ENCODE data around the gene EPG5.

EPG5 gene

GRCh38 chr18:46007165-46007564 lies 40.0 kb upstream of the EPG5 start:
- Histone ChIP-seq H3K27ac (ENCODE audit: insufficient read depth in 1 of 2, low read depth in 1 of 2, low read length in 2 of 2, poor library complexity in 1 of 2, severe bottlenecking in 2 of 2) (no peak overlapping the region), H3K9me3 (ENCODE audit: control extremely low read depth in 1 of 5, control insufficient read depth in 4 of 5, insufficient read depth in 2 of 5, low read depth in 1 of 5, low read length in 4 of 5) (peaks cover 0 to 8% (median 7%) of the 10 kb centered on the region in 5 experiments), H3K27me3 (replicated peaks in 2 of 5; ENCODE audit: control insufficient read depth in 4 of 5, insufficient read depth in 5 of 5, low read length in 4 of 5) (no peaks in the 10 kb centered on the region), H3K4me1 (ENCODE audit: control extremely low read depth in 1 of 4, control insufficient read depth in 4 of 4, insufficient read depth in 4 of 4, low read length in 3 of 4) (peaks cover 13 to 32% (median 22%) of the 10 kb centered on the region in 4 experiments), H3K36me3 (ENCODE audit: control insufficient read depth in 4 of 4, insufficient read depth in 4 of 4, low read length in 3 of 4) (peaks cover 0 to 56% (median 14%) of the 10 kb centered on the region in 4 experiments), H3K4me3 (ENCODE audit: control insufficient read depth in 1 of 7, extremely low read depth in 1 of 7, insufficient read depth in 4 of 7, low read depth in 2 of 7, low read length in 6 of 7) (no peak overlapping the region)
- WGBS (ENCODE audit: insufficient coverage): 100% methylated on average over 4 of the region's 5 CpGs
- POLR2A ChIA-PET: interaction anchor here (0.6 kb wide), 1 partner anchor 54 kb away, joined by 3 read pairs; no protein-coding TSS in a partner anchor
- CTCF ChIA-PET: interaction anchor here (1.4 kb wide), 2 partner anchors 11 to 66 kb away, joined by 5 to 6 read pairs; no protein-coding TSS in a partner anchor
- DNase-seq: no peak

DNA sequence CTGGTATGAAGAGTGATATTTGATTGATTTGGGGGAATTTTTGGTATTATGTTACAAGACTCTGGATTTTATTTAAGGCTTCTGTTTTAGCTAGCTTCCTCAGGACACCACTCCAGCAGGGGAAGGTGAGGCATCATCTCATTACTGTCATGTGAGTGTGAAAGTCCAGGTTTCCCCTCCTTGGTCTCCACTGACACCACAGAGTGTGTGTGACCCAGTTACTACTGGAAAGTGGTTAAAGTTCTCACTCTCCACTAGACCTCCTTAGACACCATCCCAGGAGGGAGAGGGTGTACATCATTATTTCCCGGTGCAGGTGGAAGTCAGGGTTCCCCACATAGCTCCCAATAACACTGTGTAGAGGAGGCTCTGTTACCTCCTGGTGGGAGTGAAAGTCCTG lies 35.8 kb upstream of the EPG5 start:
- Histone ChIP-seq H3K36me3 (ENCODE audit: control insufficient read depth in 4 of 4, insufficient read depth in 4 of 4, low read length in 3 of 4) (peaks cover 0 to 46% (median 12%) of the 10 kb centered on the region in 4 experiments), H3K4me3 (ENCODE audit: control insufficient read depth in 1 of 7, extremely low read depth in 1 of 7, insufficient read depth in 4 of 7, low read depth in 2 of 7, low read length in 6 of 7) (no peak overlapping the region), H3K27me3 (replicated peaks in 2 of 5; ENCODE audit: control insufficient read depth in 4 of 5, insufficient read depth in 5 of 5, low read length in 4 of 5) (no peaks in the 10 kb centered on the region), H3K4me1 (ENCODE audit: control extremely low read depth in 1 of 4, control insufficient read depth in 4 of 4, insufficient read depth in 4 of 4, low read length in 3 of 4) (peaks cover 8 to 16% (median 10%) of the 10 kb centered on the region in 4 experiments), H3K27ac (ENCODE audit: insufficient read depth in 1 of 2, low read depth in 1 of 2, low read length in 2 of 2, poor library complexity in 1 of 2, severe bottlenecking in 2 of 2) (no peak overlapping the region), H3K9me3 (ENCODE audit: control extremely low read depth in 1 of 5, control insufficient read depth in 4 of 5, insufficient read depth in 2 of 5, low read depth in 1 of 5, low read length in 4 of 5) (peaks cover 3 to 10% (median 7%) of the 10 kb centered on the region in 5 experiments)
- WGBS (ENCODE audit: insufficient coverage): 100% methylated on average over 1 of the region's 1 CpG
- ChIA-PET POLR2A (no interaction called here), CTCF (interaction anchor here (1.2 to 1.8 kb wide), 4 partner anchors 10 to 70 kb away, joined by 3 to 7 read pairs (median 3); partner anchors contain the start of gene PSTPIP2)
- DNase-seq: no peak

GRCh38 chr18:46001892-46002291 lies 34.8 kb upstream of the EPG5 start:
- 100% methylated on average over 1 of the region's 2 CpGs for WGBS (ENCODE audit: insufficient coverage)
- Histone ChIP-seq H3K36me3 (ENCODE audit: control insufficient read depth in 4 of 4, insufficient read depth in 4 of 4, low read length in 3 of 4) (peaks cover 0 to 36% (median 11%) of the 10 kb centered on the region in 4 experiments), H3K4me3 (ENCODE audit: control insufficient read depth in 1 of 7, extremely low read depth in 1 of 7, insufficient read depth in 4 of 7, low read depth in 2 of 7, low read length in 6 of 7) (no peak overlapping the region), H3K4me1 (ENCODE audit: control extremely low read depth in 1 of 4, control insufficient read depth in 4 of 4, insufficient read depth in 4 of 4, low read length in 3 of 4) (peaks cover 10 to 22% (median 13%) of the 10 kb centered on the region in 4 experiments), H3K27ac (ENCODE audit: insufficient read depth in 1 of 2, low read depth in 1 of 2, low read length in 2 of 2, poor library complexity in 1 of 2, severe bottlenecking in 2 of 2) (no peak overlapping the region), H3K9me3 (ENCODE audit: control extremely low read depth in 1 of 5, control insufficient read depth in 4 of 5, insufficient read depth in 2 of 5, low read depth in 1 of 5, low read length in 4 of 5) (peaks cover 3 to 10% (median 7%) of the 10 kb centered on the region in 5 experiments), H3K27me3 (replicated peaks in 2 of 5; ENCODE audit: control insufficient read depth in 4 of 5, insufficient read depth in 5 of 5, low read length in 4 of 5) (no peaks in the 10 kb centered on the region)
- ChIA-PET POLR2A (no interaction called here), CTCF (interaction anchor here (1.3 to 1.8 kb wide), 3 partner anchors 11 to 71 kb away, joined by 3 to 7 read pairs (median 3); partner anchors contain the start of gene PSTPIP2)
- DNase-seq: peak in 2 of 3 donors; percentile 13 to 22

GRCh38 chr18:46001074-46001473 lies 33.9 kb upstream of the EPG5 start:
- CTCF ChIA-PET: interaction anchor here (0.9 to 1.8 kb wide), 2 partner anchors 9 to 72 kb away, joined by 5 to 9 read pairs; no protein-coding TSS in a partner anchor
- WGBS (ENCODE audit: insufficient coverage): no CpG with 5 or more reads among the region's 1 CpG
- Histone ChIP-seq H3K4me3 (ENCODE audit: control insufficient read depth in 1 of 7, extremely low read depth in 1 of 7, insufficient read depth in 4 of 7, low read depth in 2 of 7, low read length in 6 of 7) (no peak overlapping the region), H3K4me1 (ENCODE audit: control extremely low read depth in 1 of 4, control insufficient read depth in 4 of 4, insufficient read depth in 4 of 4, low read length in 3 of 4) (peaks cover 10 to 22% (median 13%) of the 10 kb centered on the region in 4 experiments), H3K9me3 (ENCODE audit: control extremely low read depth in 1 of 5, control insufficient read depth in 4 of 5, insufficient read depth in 2 of 5, low read depth in 1 of 5, low read length in 4 of 5) (peaks cover 3 to 10% (median 7%) of the 10 kb centered on the region in 5 experiments), H3K27ac (ENCODE audit: insufficient read depth in 1 of 2, low read depth in 1 of 2, low read length in 2 of 2, poor library complexity in 1 of 2, severe bottlenecking in 2 of 2) (no peak overlapping the region), H3K36me3 (ENCODE audit: control insufficient read depth in 4 of 4, insufficient read depth in 4 of 4, low read length in 3 of 4) (peaks cover 0 to 41% (median 11%) of the 10 kb centered on the region in 4 experiments), H3K27me3 (replicated peaks in 2 of 5; ENCODE audit: control insufficient read depth in 4 of 5, insufficient read depth in 5 of 5, low read length in 4 of 5) (no peaks in the 10 kb centered on the region)
- DNase-seq: peak in 1 of 3 donors; percentile 23
- POLR2A ChIA-PET: no interaction called here

DNA sequence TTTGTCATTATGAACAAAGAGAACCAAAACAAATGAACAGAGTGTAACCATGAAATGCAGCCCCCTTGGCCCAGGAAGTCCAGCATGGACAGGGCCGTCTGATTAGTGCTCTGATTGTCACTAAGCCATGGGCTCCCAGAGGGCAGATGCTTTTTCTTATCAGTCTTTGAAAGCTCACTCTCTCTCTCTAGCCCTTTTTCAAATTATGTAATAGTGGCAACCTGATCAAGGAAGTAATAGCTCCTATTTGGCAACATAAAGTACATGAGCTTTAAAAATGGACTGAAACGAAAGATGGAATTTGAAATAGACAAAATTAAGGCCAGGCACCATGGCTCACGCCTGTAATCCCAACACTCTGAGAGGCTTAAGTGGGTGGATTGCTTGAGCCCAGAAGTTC lies 32.4 kb upstream of the EPG5 start:
- Histone ChIP-seq H3K9me3 (ENCODE audit: control extremely low read depth in 1 of 5, control insufficient read depth in 4 of 5, insufficient read depth in 2 of 5, low read depth in 1 of 5, low read length in 4 of 5) (peaks cover 3 to 10% (median 7%) of the 10 kb centered on the region in 5 experiments), H3K27me3 (replicated peaks in 2 of 5; ENCODE audit: control insufficient read depth in 4 of 5, insufficient read depth in 5 of 5, low read length in 4 of 5) (no peaks in the 10 kb centered on the region), H3K36me3 (ENCODE audit: control insufficient read depth in 4 of 4, insufficient read depth in 4 of 4, low read length in 3 of 4) (peaks cover 0 to 41% (median 11%) of the 10 kb centered on the region in 4 experiments), H3K4me3 (ENCODE audit: control insufficient read depth in 1 of 7, extremely low read depth in 1 of 7, insufficient read depth in 4 of 7, low read depth in 2 of 7, low read length in 6 of 7) (no peak overlapping the region), H3K27ac (ENCODE audit: insufficient read depth in 1 of 2, low read depth in 1 of 2, low read length in 2 of 2, poor library complexity in 1 of 2, severe bottlenecking in 2 of 2) (no peak overlapping the region), H3K4me1 (ENCODE audit: control extremely low read depth in 1 of 4, control insufficient read depth in 4 of 4, insufficient read depth in 4 of 4, low read length in 3 of 4) (peaks cover 10 to 22% (median 13%) of the 10 kb centered on the region in 4 experiments)
- WGBS (ENCODE audit: insufficient coverage): 88% methylated on average over 1 of the region's 3 CpGs
- DNase-seq: no peak
- ChIA-PET POLR2A (no interaction called here), CTCF (interaction anchor here (1.0 to 1.8 kb wide), 3 partner anchors 10 to 74 kb away, joined by 4 to 9 read pairs (median 4); no protein-coding TSS in a partner anchor)

- peaks cover 10 to 22% (median 13%) of the 10 kb centered on the region in 4 experiments for H3K4me1 ChIP-seq (ENCODE audit: control extremely low read depth in 1 of 4, control insufficient read depth in 4 of 4, insufficient read depth in 4 of 4, low read length in 3 of 4)
- POLR2A ChIA-PET: no interaction called here
Measured at GRCh38 chr18:45998244-45998643, 31.1 kb upstream of the EPG5 start.

DNA sequence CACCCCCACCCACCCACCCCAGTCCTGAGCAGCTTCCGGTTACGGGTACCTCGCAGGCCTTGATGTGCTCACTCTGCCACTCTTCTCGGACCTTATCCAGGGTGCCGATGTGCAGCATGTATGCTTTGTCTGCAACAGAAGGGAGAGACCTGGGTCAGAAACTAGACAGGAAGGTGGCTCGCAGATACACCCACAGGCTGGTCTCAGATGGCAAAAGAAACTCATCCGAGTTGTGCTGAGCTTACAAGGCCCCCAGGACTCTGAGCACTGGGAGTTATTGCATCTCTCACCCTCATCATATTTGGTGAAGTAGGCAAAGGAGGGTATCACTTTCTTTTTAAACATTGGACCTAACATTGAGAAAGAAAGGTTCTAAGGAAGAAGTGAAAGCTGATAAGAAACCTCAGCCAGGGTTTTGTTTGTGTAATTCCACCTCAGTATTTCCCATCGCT lies 30.6 kb upstream of the EPG5 start:
- ChIA-PET CTCF (interaction anchor here (0.7 to 3.7 kb wide), 6 partner anchors 12 to 327 kb away, joined by 3 to 14 read pairs (median 3); no protein-coding TSS in a partner anchor), POLR2A (no interaction called here)
- H3K36me3 ChIP-seq (ENCODE audit: control insufficient read depth in 4 of 4, insufficient read depth in 4 of 4, low read length in 3 of 4): peaks cover 3 to 34% (median 15%) of the 10 kb centered on the region in 4 experiments
- no peaks in the 10 kb centered on the region for H3K27me3 ChIP-seq (replicated peaks in 2 of 5; ENCODE audit: control insufficient read depth in 4 of 5, insufficient read depth in 5 of 5, low read length in 4 of 5)
- peaks cover under 1 to 7% (median 2%) of the 10 kb centered on the region in 5 experiments for H3K9me3 ChIP-seq (ENCODE audit: control extremely low read depth in 1 of 5, control insufficient read depth in 4 of 5, insufficient read depth in 2 of 5, low read depth in 1 of 5, low read length in 4 of 5)
- H3K27ac ChIP-seq (ENCODE audit: insufficient read depth in 1 of 2, low read depth in 1 of 2, low read length in 2 of 2, poor library complexity in 1 of 2, severe bottlenecking in 2 of 2): peak overlapping the region in 1 of 2 experiments; percentile 55
- DNase-seq: peak; percentile 36 to 74 (median 69)
- peak overlapping the region in 2 of 7 experiments; percentile 39 to 55 for H3K4me3 ChIP-seq (ENCODE audit: control insufficient read depth in 1 of 7, extremely low read depth in 1 of 7, insufficient read depth in 4 of 7, low read depth in 2 of 7, low read length in 6 of 7)
- WGBS (ENCODE audit: insufficient coverage): 54% methylated on average over 5 of the region's 8 CpGs
- H3K4me1 ChIP-seq (ENCODE audit: control extremely low read depth in 1 of 4, control insufficient read depth in 4 of 4, insufficient read depth in 4 of 4, low read length in 3 of 4): peaks cover 10 to 22% (median 13%) of the 10 kb centered on the region in 4 experiments

More at GRCh38 chr18:45998244-45998643, 31.1 kb upstream of the EPG5 start:
- CTCF ChIA-PET: interaction anchor here (0.7 to 3.7 kb wide), 6 partner anchors 10 to 328 kb away, joined by 3 to 14 read pairs (median 4); no protein-coding TSS in a partner anchor
- H3K27ac ChIP-seq (ENCODE audit: insufficient read depth in 1 of 2, low read depth in 1 of 2, low read length in 2 of 2, poor library complexity in 1 of 2, severe bottlenecking in 2 of 2): peak overlapping the region in 1 of 2 experiments; percentile 55
- peaks cover 3 to 10% (median 6%) of the 10 kb centered on the region in 5 experiments for H3K9me3 ChIP-seq (ENCODE audit: control extremely low read depth in 1 of 5, control insufficient read depth in 4 of 5, insufficient read depth in 2 of 5, low read depth in 1 of 5, low read length in 4 of 5)
- peak; percentile 71 to 90 (median 85) for DNase-seq
- peaks cover 2 to 39% (median 18%) of the 10 kb centered on the region in 4 experiments for H3K36me3 ChIP-seq (ENCODE audit: control insufficient read depth in 4 of 4, insufficient read depth in 4 of 4, low read length in 3 of 4)
- H3K27me3 ChIP-seq (replicated peaks in 2 of 5; ENCODE audit: control insufficient read depth in 4 of 5, insufficient read depth in 5 of 5, low read length in 4 of 5): no peaks in the 10 kb centered on the region
- 11% methylated on average over 2 of the region's 3 CpGs for WGBS (ENCODE audit: insufficient coverage)
- peak overlapping the region in 2 of 7 experiments; percentile 39 to 55 for H3K4me3 ChIP-seq (ENCODE audit: control insufficient read depth in 1 of 7, extremely low read depth in 1 of 7, insufficient read depth in 4 of 7, low read depth in 2 of 7, low read length in 6 of 7)
